Measurements from ENCODE around the gene MBD3L2B. TPM values are rescaled to one million over a fixed set of nuclear protein-coding genes. Genes with fewer than 3 reads are reported as not detected.
"Not testable (repeated sequence)": the region's sequence is repeated elsewhere in the genome, so short reads cannot be mapped to it uniquely, and the experiment has no call there.

Gene MBD3L2B
- polyA plus RNA-seq, 2 of the 4 experiments (the other 2 are of a cell fraction), result not detected

DNA sequence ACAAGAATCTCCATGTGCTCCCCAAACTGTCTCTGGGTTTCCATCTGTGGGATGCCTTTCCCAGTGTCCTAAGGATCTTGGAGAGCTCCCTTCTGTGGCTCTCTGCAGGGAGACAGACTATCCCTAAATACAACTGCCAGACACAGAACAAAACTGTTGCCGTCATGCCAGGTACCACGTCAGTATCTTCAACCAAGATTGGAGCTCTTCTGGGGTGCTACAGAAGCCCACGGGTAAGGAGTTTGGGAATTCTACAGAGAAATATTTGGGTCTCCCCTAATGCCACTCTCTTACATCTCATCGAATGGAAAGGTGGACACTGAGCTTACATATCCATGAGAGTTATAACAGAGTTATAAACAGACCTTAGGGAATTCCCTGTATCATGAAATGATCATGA lies 42.1 kb upstream of the MBD3L2B start:
- CTCF ChIA-PET, result no interaction called here

DNA sequence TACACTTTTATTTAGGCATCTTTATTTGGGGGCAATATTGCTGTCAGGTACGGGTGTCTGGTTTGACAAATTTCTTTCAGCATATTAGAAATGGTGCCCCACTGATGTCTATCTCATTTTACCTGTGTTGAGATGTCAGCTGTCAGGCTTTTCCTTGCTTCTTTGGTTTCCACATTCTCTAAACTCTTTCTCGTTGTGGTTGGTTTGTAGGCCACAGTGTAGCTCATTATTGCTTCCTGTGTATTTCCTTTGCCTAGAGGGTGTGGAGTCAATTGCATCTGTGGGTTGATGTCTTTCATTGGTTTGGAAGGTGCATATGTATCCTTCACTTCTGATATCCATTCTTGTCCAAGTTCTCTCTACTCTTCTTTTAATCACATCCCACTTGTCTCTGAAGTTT lies 38.7 kb upstream of the MBD3L2B start:
- H3K4me3 ChIP-seq; H3K9me3 ChIP-seq; H3K4me2 ChIP-seq; CTCF ChIA-PET; FAIRE-seq; ATAC-seq; H3K27ac ChIP-seq; DNase-seq (ENCODE audit: low read depth in 1 of 2, low spot score in 1 of 2); H3K4me1 ChIP-seq; POLR2A ChIA-PET: not testable (repeated sequence)
- WGBS (ENCODE audit: missing lambda C conversion rate), result 8% methylated on average over 2 of the region's 2 CpGs

More for the DNA sequence above, 42.1 kb upstream of the MBD3L2B start:
- TF ChIP-seq ZC3H11A (IDR thresholded peaks at IDR 0.05) (no peak), FOXS1 (CRISPR knock-in tag; IDR thresholded peaks at IDR 0.05) (no peak), GATA3 (IDR thresholded peaks at IDR 0.05; ENCODE audit: borderline replicate concordance) (no peak), JUN (IDR thresholded peaks at IDR 0.05) (no peak), MAFK (IDR thresholded peaks at IDR 0.05; ENCODE audit: partially characterized antibody) (no peak), RFX5 (IDR thresholded peaks at IDR 0.05) (no peak), HOXB13 (CRISPR knock-in tag; IDR thresholded peaks at IDR 0.05; ENCODE audit: low read depth) (no peak), FOSL2 (IDR thresholded peaks at IDR 0.05) (no peak), FOSL2 (CRISPR knock-in tag; IDR thresholded peaks at IDR 0.05) (no peak), RNF2 (IDR thresholded peaks at IDR 0.05; ENCODE audit: borderline replicate concordance, low read depth) (no peak), EHMT2 (IDR thresholded peaks at IDR 0.05; ENCODE audit: low read depth) (no peak), TFCP2L1 (CRISPR knock-in tag; IDR thresholded peaks at IDR 0.05) (no peak), RAD21 (conservative IDR thresholded peaks at IDR 0.05 in 1 of 2, IDR thresholded peaks at IDR 0.05 in 1 of 2) (no peak), POLR2AphosphoS2 (conservative IDR thresholded peaks at IDR 0.05; ENCODE audit: low read length) (no peak), SMC3 (IDR thresholded peaks at IDR 0.05) (no peak)
- TF ChIP-seq, protein P1, sequence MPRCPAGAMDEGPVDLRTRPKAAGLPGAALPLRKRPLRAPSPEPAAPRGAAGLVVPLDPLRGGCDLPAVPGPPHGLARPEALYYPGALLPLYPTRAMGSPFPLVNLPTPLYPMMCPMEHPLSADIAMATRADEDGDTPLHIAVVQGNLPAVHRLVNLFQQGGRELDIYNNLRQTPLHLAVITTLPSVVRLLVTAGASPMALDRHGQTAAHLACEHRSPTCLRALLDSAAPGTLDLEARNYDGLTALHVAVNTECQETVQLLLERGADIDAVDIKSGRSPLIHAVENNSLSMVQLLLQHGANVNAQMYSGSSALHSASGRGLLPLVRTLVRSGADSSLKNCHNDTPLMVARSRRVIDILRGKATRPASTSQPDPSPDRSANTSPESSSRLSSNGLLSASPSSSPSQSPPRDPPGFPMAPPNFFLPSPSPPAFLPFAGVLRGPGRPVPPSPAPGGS (IDR thresholded peaks at IDR 0.05), result no peak
- TF ChIP-seq, protein P2, sequence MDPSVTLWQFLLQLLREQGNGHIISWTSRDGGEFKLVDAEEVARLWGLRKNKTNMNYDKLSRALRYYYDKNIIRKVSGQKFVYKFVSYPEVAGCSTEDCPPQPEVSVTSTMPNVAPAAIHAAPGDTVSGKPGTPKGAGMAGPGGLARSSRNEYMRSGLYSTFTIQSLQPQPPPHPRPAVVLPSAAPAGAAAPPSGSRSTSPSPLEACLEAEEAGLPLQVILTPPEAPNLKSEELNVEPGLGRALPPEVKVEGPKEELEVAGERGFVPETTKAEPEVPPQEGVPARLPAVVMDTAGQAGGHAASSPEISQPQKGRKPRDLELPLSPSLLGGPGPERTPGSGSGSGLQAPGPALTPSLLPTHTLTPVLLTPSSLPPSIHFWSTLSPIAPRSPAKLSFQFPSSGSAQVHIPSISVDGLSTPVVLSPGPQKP (IDR thresholded peaks at IDR 0.05; ENCODE audit: low read depth, low read length), result no peak
- TF ChIP-seq, protein P3, sequence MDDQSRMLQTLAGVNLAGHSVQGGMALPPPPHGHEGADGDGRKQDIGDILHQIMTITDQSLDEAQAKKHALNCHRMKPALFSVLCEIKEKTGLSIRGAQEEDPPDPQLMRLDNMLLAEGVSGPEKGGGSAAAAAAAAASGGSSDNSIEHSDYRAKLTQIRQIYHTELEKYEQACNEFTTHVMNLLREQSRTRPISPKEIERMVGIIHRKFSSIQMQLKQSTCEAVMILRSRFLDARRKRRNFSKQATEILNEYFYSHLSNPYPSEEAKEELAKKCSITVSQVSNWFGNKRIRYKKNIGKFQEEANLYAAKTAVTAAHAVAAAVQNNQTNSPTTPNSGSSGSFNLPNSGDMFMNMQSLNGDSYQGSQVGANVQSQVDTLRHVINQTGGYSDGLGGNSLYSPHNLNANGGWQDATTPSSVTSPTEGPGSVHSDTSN (IDR thresholded peaks at IDR 0.05), result no peak
- FAIRE-seq, result no peak
- Histone ChIP-seq H3K4me2 (no peak overlapping the region), H3K4me3 (no peak overlapping the region), H3K4me1 (no peaks in the 10 kb centered on the region), H3K9me3 (no peaks in the 10 kb centered on the region; the same call in 2 of the 3 replicates), H3K27ac (no peak overlapping the region)
- no peak for ATAC-seq
- WGBS (ENCODE audit: missing lambda C conversion rate), result 40% methylated on average over 4 of the region's 4 CpGs
- POLR2A ChIA-PET, result no interaction called here
- DNase-seq (ENCODE audit: low read depth in 1 of 2, low spot score in 1 of 2), result no peak

DNA sequence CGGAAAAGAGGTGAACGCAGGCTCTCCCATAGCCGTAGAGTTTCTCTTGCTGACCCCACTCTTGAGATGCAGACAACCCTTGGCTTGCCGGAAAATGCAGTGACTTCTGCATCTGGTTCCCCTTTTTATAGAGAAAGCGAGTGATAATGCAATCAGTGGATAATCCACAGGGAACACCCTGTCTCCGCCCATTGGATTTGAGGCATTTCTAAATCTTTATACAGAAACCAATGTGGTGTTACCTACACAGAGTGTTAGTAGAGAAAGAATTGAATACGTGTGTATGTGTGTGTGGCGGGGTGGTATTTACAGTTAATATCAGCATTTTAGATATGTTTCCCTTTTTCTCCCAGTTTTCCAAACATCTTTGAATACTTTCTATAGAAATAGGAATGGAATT lies 37.3 kb upstream of the MBD3L2B start, which contains the start of gene MBD3L3:
MBD3L3 (minus strand) TSS at position 101 of the 400 bp plus-strand sequence; CDS start at position 30, 71 bp downstream.
- H3K9me3 ChIP-seq; DNase-seq (ENCODE audit: low read depth in 1 of 2, low spot score in 1 of 2); ATAC-seq; H3K4me2 ChIP-seq; H3K27ac ChIP-seq; POLR2A ChIA-PET; CTCF ChIA-PET; FAIRE-seq; H3K4me3 ChIP-seq; H3K4me1 ChIP-seq: not testable (repeated sequence)
- 20% methylated on average over 1 of the region's 8 CpGs for WGBS (ENCODE audit: missing lambda C conversion rate)

DNA sequence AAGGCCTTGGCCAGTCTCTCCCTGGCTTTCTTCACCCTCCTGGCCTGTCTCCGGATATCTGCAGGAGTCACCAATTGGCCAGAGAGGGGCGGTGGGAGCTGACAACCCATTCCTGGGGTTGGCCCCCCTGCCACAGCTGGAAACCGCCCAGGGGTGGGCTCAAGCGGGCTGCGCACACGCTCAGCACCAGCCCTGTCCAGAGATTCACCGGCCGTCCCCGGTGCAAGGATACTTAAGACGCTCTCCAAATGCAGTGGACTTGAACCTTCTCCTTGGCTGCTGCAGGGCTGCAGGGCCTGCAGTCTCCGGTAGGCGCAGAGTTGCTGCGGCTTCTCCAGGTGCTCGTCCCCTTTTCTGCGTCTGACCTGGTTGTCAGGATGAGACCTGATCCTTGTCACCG lies 35.1 kb upstream of the MBD3L2B start:
- FAIRE-seq; DNase-seq (ENCODE audit: low read depth in 1 of 2, low spot score in 1 of 2); H3K9me3 ChIP-seq; H3K27ac ChIP-seq; ATAC-seq; POLR2A ChIA-PET; H3K4me3 ChIP-seq; CTCF ChIA-PET; H3K4me2 ChIP-seq; H3K4me1 ChIP-seq: not testable (repeated sequence)
- 90% methylated on average over 2 of the region's 16 CpGs for WGBS (ENCODE audit: missing lambda C conversion rate)

DNA sequence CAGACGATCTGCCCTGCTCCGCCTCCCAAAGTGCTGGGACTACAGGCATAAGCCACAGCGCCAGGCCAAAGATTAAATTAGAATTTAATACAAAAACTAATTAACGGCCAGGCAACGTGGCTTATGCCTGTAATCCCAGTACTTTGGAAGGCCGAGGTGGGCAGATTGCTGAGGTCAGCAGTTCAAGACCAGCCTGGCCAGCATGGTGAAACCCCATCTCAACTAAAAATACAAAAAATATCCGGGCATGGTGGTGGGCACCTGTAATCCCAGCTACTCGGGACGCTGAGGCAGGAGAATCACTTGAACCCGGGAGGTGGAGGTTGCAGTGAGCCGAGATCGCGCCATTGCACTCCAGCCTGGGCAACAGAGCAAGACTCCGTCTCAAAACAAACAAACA lies 34.4 kb upstream of the MBD3L2B start:
- 74% methylated on average over 5 of the region's 14 CpGs for WGBS (ENCODE audit: missing lambda C conversion rate)
- CTCF ChIA-PET; POLR2A ChIA-PET; FAIRE-seq; H3K27ac ChIP-seq; DNase-seq (ENCODE audit: low read depth in 1 of 2, low spot score in 1 of 2); H3K9me3 ChIP-seq; H3K4me3 ChIP-seq; ATAC-seq; H3K4me1 ChIP-seq; H3K4me2 ChIP-seq: not testable (repeated sequence)

DNA sequence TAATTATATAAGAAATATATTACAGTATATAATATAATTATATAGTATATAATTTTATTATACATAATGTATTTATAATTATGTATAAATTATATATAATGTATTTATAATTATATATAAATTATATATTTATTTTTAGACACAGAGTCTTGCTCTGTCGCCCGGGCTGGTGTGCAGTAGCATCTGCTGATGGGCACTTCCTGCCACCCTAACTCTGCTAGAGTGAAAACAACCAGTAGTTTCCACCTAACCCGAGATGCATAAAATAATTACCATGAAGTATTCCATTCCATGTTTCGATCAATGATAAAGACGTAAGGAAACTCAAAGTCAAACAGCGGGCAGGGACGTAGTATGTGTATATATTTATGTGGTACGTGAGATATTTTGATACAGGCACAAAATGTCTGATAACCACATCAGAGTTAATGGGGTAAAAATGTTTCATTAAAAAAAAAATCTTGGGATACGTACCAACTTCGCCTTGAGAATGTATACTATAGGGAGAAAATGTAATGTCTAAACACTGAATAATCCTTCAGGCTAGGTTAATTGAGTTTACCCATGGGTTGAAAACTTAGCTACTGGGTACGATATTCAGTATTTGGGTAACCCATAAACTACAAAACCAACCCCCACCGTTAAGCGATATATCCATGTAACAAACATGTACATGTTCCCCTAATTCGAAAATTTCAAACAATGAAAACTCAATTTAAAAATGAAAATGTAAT lies 33.6 kb upstream of the MBD3L2B start:
- H3K4me1 ChIP-seq; ATAC-seq; FAIRE-seq; H3K4me3 ChIP-seq; CTCF ChIA-PET; H3K9me3 ChIP-seq; DNase-seq (ENCODE audit: low read depth in 1 of 2, low spot score in 1 of 2); H3K27ac ChIP-seq; H3K4me2 ChIP-seq; POLR2A ChIA-PET: not testable (repeated sequence)
- 78% methylated on average over 14 of the region's 14 CpGs for WGBS (ENCODE audit: missing lambda C conversion rate)

DNA sequence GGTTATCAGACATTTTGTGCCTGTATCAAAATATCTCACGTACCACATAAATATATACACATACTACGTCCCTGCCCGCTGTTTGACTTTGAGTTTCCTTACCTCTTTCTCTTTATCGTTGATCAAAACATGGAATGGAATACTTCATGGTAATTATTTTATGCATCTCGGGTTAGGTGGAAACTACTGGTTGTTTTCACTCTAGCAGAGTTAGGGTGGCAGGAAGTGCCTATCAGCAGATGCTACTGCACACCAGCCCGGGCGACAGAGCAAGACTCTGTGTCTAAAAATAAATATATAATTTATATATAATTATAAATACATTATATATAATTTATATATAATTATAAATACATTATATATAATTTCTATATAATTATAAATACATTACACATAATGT lies 31.7 kb upstream of the MBD3L2B start:
- 75% methylated on average over 7 of the region's 7 CpGs for WGBS (ENCODE audit: missing lambda C conversion rate)
- not testable (repeated sequence) for ATAC-seq

More for the DNA sequence above, 31.7 kb upstream of the MBD3L2B start:
- CTCF ChIA-PET; H3K9me3 ChIP-seq; DNase-seq (ENCODE audit: low read depth in 1 of 2, low spot score in 1 of 2); H3K27ac ChIP-seq; H3K4me3 ChIP-seq; H3K4me1 ChIP-seq; POLR2A ChIA-PET; FAIRE-seq; H3K4me2 ChIP-seq: not testable (repeated sequence)

Data from A549 (cell line).